H1 (cell line): ENCODE measurements around the gene HMCES. TPM values are rescaled to one million over a fixed set of nuclear protein-coding genes. Genes with fewer than 3 reads are reported as not detected.

Experiments used
- CTCF ChIA-PET: fragments of 300-600 bp; sonication (Branson Sonifier 250); formaldehyde crosslinking; loops from one replicate; lab custom pipeline; 2021; ENCODE audit not compliant: partially characterized antibody; lab: Charles Lee
- POLR2A ChIA-PET: fragments of 300-600 bp; sonication (Branson Sonifier 250); formaldehyde crosslinking; loops from one replicate; lab custom pipeline; 2021; ENCODE audit warnings: inconsistent platforms; ENCODE audit not compliant: partially characterized antibody; lab: Charles Lee
- DNase-seq, 2 experiments: peaks; one replicate each; pipeline versions ENCODE4 v3.0.0 to v3.0.0-alpha.2; 2010 to 2022; ENCODE audit warnings: low spot score in 2 of 2, low read depth in 1 of 2, mixed read lengths in 1 of 2
- FAIRE-seq: peaks from 2 replicates; lab custom pipeline; 2011; peaks lifted over from hg19 to GRCh38; lab: Jason Lieb, UNC
- H2AFZ ChIP-seq: 2 replicates; pipeline ENCODE4 v1.8.1; 2012; ENCODE audit warnings: low read length, inconsistent platforms
- H2AK5ac ChIP-seq: 2 replicates; pipeline ENCODE4 v1.6.1; 2013; ENCODE audit warnings: low read depth, low read length
- H2BK120ac ChIP-seq: replicated peaks from 2 replicates; pipeline ENCODE3; 2013; ENCODE audit warnings: low read depth, low read length, inconsistent platforms
- H2BK12ac ChIP-seq: 2 replicates; pipeline ENCODE4 v1.6.1; 2013; ENCODE audit warnings: low read depth, low read length
- H2BK15ac ChIP-seq: 2 replicates; pipeline ENCODE4 v1.6.1; 2013; ENCODE audit warnings: low read length
- H2BK20ac ChIP-seq: 2 replicates; pipeline ENCODE4 v1.6.1; 2013; ENCODE audit warnings: low read length
- H2BK5ac ChIP-seq: 2 replicates; pipeline ENCODE4 v1.6.1; 2013; ENCODE audit warnings: low read depth, low read length
- H3K14ac ChIP-seq: 2 replicates; pipeline ENCODE4 v1.6.1; 2013; ENCODE audit warnings: inconsistent platforms; ENCODE audit not compliant: insufficient read length
- H3K18ac ChIP-seq: 2 replicates; pipeline ENCODE4 v1.6.1; 2013; ENCODE audit warnings: low read length; ENCODE audit errors: extremely low read depth
- H3K23ac ChIP-seq: 2 replicates; pipeline ENCODE4 v1.6.1; 2013; ENCODE audit warnings: inconsistent platforms; ENCODE audit not compliant: insufficient read length
- H3K23me2 ChIP-seq: 2 replicates; pipeline ENCODE4 v1.6.1; 2013; ENCODE audit warnings: low read depth, low read length
- H3K27ac ChIP-seq: 2 replicates; pipeline ENCODE4 v1.6.1; 2011; ENCODE audit warnings: low read depth, low read length, inconsistent platforms
- H3K27me3 ChIP-seq, 4 experiments: replicated peaks in 1 of 4; 1 replicate in 1 of 4; 2 replicates in 3 of 4; pipeline versions ENCODE4 v1.6.1 to v1.8.1; 2011 to 2013; ENCODE audit warnings: low read length in 3 of 4, mild to moderate bottlenecking in 3 of 4, inconsistent platforms in 2 of 4, mixed read lengths in 2 of 4, moderate library complexity in 1 of 4; ENCODE audit not compliant: control insufficient read depth in 3 of 4, insufficient read depth in 3 of 4; ENCODE audit errors: extremely low read depth in 1 of 4
- H3K36me3 ChIP-seq, 4 experiments: 2 replicates each; pipeline versions ENCODE4 v1.6.1 to v1.8.1; 2011 to 2013; ENCODE audit warnings: mild to moderate bottlenecking in 4 of 4, low read length in 3 of 4, moderate library complexity in 2 of 4, control low read depth in 1 of 4, inconsistent platforms in 1 of 4; ENCODE audit not compliant: insufficient read depth in 4 of 4, control insufficient read depth in 2 of 4
- H3K4ac ChIP-seq: replicated peaks from 2 replicates; pipeline ENCODE3; 2013; ENCODE audit warnings: low read length, low read depth, mixed read lengths, inconsistent platforms; ENCODE audit not compliant: insufficient read length
- H3K4me1 ChIP-seq, 4 experiments: replicated peaks in 1 of 4; 1 replicate in 1 of 4; 2 replicates in 3 of 4; pipeline versions ENCODE4 v1.6.1 to v1.8.1; 2011 to 2013; ENCODE audit warnings: low read length in 3 of 4, inconsistent platforms in 2 of 4, mixed read lengths in 1 of 4; ENCODE audit not compliant: insufficient read depth in 4 of 4, control insufficient read depth in 3 of 4
- H3K4me2 ChIP-seq, 2 experiments: 2 replicates each; pipeline versions ENCODE4 v1.6.1 to v1.8.1; 2011 to 2013; ENCODE audit warnings: low read depth in 2 of 2, low read length in 2 of 2, control low read depth in 1 of 2, inconsistent platforms in 1 of 2, mild to moderate bottlenecking in 1 of 2; ENCODE audit not compliant: insufficient read depth in 1 of 2
- H3K4me3 ChIP-seq, 4 experiments: fragments of 200-600, 300-600 bp in 1 of 4; sonication (generic), shearing (Covaris generic), sonication (Bioruptor Twin) in 1 of 4; 2 replicates each; pipeline versions ENCODE4 v1.5.1 to v1.8.1; 2011 to 2016; ENCODE audit warnings: low read length in 4 of 4, low read depth in 3 of 4, control low read depth in 2 of 4, inconsistent platforms in 2 of 4, mild to moderate bottlenecking in 2 of 4, mixed read lengths in 1 of 4, moderate library complexity in 1 of 4; ENCODE audit not compliant: insufficient read depth in 2 of 4; ENCODE audit errors: extremely low read depth in 1 of 4
- H3K56ac ChIP-seq: replicated peaks from 2 replicates; pipeline ENCODE3; 2013; ENCODE audit warnings: low read depth, mild to moderate bottlenecking, mixed read lengths, low read length, inconsistent platforms; ENCODE audit not compliant: insufficient read length
- H3K79me1 ChIP-seq: 2 replicates; pipeline ENCODE4 v1.6.1; 2013; ENCODE audit warnings: low read depth, low read length, control low read depth
- H3K79me2 ChIP-seq, 2 experiments: 2 replicates each; pipeline versions ENCODE4 v1.6.1 to v1.8.1; 2012 to 2013; ENCODE audit warnings: low read length in 2 of 2, mild to moderate bottlenecking in 2 of 2, inconsistent platforms in 1 of 2; ENCODE audit not compliant: insufficient read depth in 2 of 2, control insufficient read depth in 1 of 2
- H3K9ac ChIP-seq, 4 experiments: replicated peaks in 1 of 4; 1 replicate in 1 of 4; 2 replicates in 3 of 4; pipeline versions ENCODE4 v1.6.1 to v1.8.1; 2011 to 2013; ENCODE audit warnings: low read depth in 3 of 4, low read length in 3 of 4, control low read depth in 2 of 4, mild to moderate bottlenecking in 2 of 4, moderate library complexity in 2 of 4, inconsistent platforms in 1 of 4; ENCODE audit errors: extremely low read depth in 1 of 4
- H3K9me3 ChIP-seq, 2 experiments: 2 replicates each; pipeline versions ENCODE4 v1.6.1 to v1.8.1; 2012 to 2013; ENCODE audit warnings: mild to moderate bottlenecking in 2 of 2, moderate library complexity in 2 of 2, control low read depth in 1 of 2, inconsistent platforms in 1 of 2, low read depth in 1 of 2, low read length in 1 of 2, mixed read lengths in 1 of 2; ENCODE audit not compliant: insufficient read depth in 2 of 2
- H4K20me1 ChIP-seq, 2 experiments: replicated peaks in 1 of 2; 2 replicates each; pipeline versions ENCODE3 to v1.8.1; 2011 to 2013; ENCODE audit warnings: inconsistent platforms in 2 of 2, low read length in 2 of 2, mild to moderate bottlenecking in 1 of 2; ENCODE audit not compliant: insufficient read depth in 2 of 2, control insufficient read depth in 1 of 2
- H4K5ac ChIP-seq: 2 replicates; pipeline ENCODE4 v1.6.1; 2013; ENCODE audit warnings: low read length, low read depth, mixed read lengths, inconsistent platforms; ENCODE audit not compliant: insufficient read length
- H4K8ac ChIP-seq: 2 replicates; pipeline ENCODE4 v1.8.0; 2013; ENCODE audit warnings: mild to moderate bottlenecking, moderate library complexity, low read length, inconsistent platforms; ENCODE audit not compliant: insufficient read depth; ENCODE audit errors: extremely low read depth
- H4K91ac ChIP-seq: replicated peaks from 2 replicates; pipeline ENCODE3; 2013; ENCODE audit warnings: low read length, mixed read lengths, inconsistent platforms; ENCODE audit not compliant: insufficient read length
- CBX5 ChIP-seq: fragments of 300-800, 300-1000 bp; sonication (generic); IDR thresholded peaks from 2 replicates; pipeline ENCODE4 v1.7.1; 2016; ENCODE audit warnings: antibody characterized with exemption, low read length, low read depth
- CREB1 ChIP-seq: IDR thresholded peaks from 2 replicates; pipeline ENCODE4 v1.6.1; 2012; ENCODE audit warnings: inconsistent platforms
- HDAC6 ChIP-seq: IDR thresholded peaks from one replicate; pipeline ENCODE4 v1.7.1; 2012; ENCODE audit warnings: low read depth, mild to moderate bottlenecking, inconsistent platforms, low read length, moderate library complexity
- KDM5A ChIP-seq: fragments of 200-600 bp; IDR thresholded peaks from 2 replicates; pipeline ENCODE4 v1.7.1; 2012; ENCODE audit warnings: mild to moderate bottlenecking, low read length, inconsistent platforms, mixed read lengths
- POLR2AphosphoS5 ChIP-seq: IDR thresholded peaks from 2 replicates; pipeline ENCODE4 v1.6.1; 2011; ENCODE audit warnings: low read depth, low read length
- SIRT6 ChIP-seq: IDR thresholded peaks from one replicate; pipeline ENCODE4 v1.7.1; 2012; ENCODE audit warnings: low read length, inconsistent platforms
- YY1 ChIP-seq: IDR thresholded peaks from 2 replicates; pipeline ENCODE4 v1.6.1; 2011; ENCODE audit warnings: low read depth, mild to moderate bottlenecking, low read length
- WGBS, 2 experiments: shearing (Covaris generic) in 1 of 2; methylation state at CpG; one replicate each; pipeline versions ENCODE4 v1.1.6 to v1.1.7; 2013 to 2015; ENCODE audit warnings: low lambda C conversion rate in 2 of 2, mixed read lengths in 2 of 2, inconsistent platforms in 1 of 2, low coverage in 1 of 2, missing lambda C conversion rate in 1 of 2; ENCODE audit not compliant: insufficient replicate concordance in 2 of 2, insufficient coverage in 1 of 2, insufficient read length in 1 of 2; ENCODE audit errors: extremely low coverage in 1 of 2, missing lambda C conversion rate in 1 of 2; 5-methylcytosine and 5-hydroxymethylcytosine counted together
- polyA plus RNA-seq, 7 experiments: library from polyadenylated mRNA; depleted of rRNA in 3 of 7; stranded (reverse) in 5 of 7; unstranded in 2 of 7; fragments of >200 nt in 5 of 7; fragments of 200-250 nt in 2 of 7; gene quantifications; 1 replicate in 5 of 7; 2 replicates in 1 of 7; 4 replicates in 1 of 7; pipeline versions ENCODE4 v1.2.1 to v1.2.3, GENCODE V29; 2011 to 2013; ENCODE audit warnings: missing spikeins in 2 of 7, mixed read lengths in 2 of 7
- total RNA-seq: library from RNA; stranded (reverse); fragmentation: NEBNext Ultra II Directional; extraction: Animal tissue kit (Norgen Biotek cat#: 25700); gene quantifications from 2 replicates; pipeline ENCODE4 v1.2.1, GENCODE V29; 2021

Gene HMCES
- total and polyA plus RNA-seq, 2 of the 8 experiments (the other 6 are each of a cell fraction or from before 2014, with no cell fraction given): 27.6 to 49.5 TPM

DNA sequence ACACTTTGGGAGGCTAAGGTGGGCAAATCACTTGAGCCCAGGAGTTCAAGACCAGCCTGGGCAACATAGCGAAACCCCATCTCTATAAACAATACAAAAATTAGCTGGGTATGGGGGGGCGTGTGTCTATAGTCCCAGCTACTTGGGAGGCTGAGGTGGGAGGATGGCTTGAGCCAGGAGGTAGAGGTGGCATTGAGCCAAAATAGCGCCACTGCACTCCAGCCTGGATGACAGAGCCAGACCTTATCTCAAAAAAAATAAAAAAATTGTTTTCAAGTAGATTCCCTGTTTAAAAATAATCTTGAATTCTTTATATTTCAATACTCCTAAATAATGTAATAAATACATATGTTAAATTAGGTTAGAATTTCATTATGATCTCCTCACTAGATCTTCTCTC is 9.8 kb downstream of the HMCES start:
- Histone ChIP-seq H3K9ac (no peak overlapping the region), H4K8ac (no peak overlapping the region), H3K23me2 (no peaks in the 10 kb centered on the region), H2BK20ac (no peak overlapping the region), H3K56ac (no peak overlapping the region), H3K4me3 (no peak overlapping the region), H3K23ac (no peak overlapping the region), H3K4me2 (no peak overlapping the region), H2BK15ac (no peak overlapping the region), H3K27ac (no peak overlapping the region), H2BK120ac (no peak overlapping the region), H2BK12ac (no peak overlapping the region), H3K36me3 (peaks cover 5 to 20% (median 15%) of the 10 kb centered on the region in 4 experiments; a peak in 7 of 8 replicates), H3K18ac (no peak overlapping the region), H3K79me1 (no peaks in the 10 kb centered on the region), H3K79me2 (no peaks in the 10 kb centered on the region), H3K4me1 (no peaks in the 10 kb centered on the region), H3K14ac (no peak overlapping the region), H3K4ac (no peak overlapping the region), H4K5ac (no peak overlapping the region), H2AFZ (no peak overlapping the region), H2BK5ac (no peak overlapping the region), H3K9me3 (no peaks in the 10 kb centered on the region), H4K20me1 (peaks cover 0 to 2% of the 10 kb centered on the region in 2 experiments), H3K27me3 (no peaks in the 10 kb centered on the region), H4K91ac (no peak overlapping the region), H2AK5ac (no peak overlapping the region)
- ChIA-PET POLR2A (interaction anchor here (0.6 to 1.7 kb wide), 3 partner anchors 9 to 187 kb away, joined by 3 to 4 read pairs (median 3); a partner anchor contains a TSS), CTCF (interaction anchor here (0.6 to 1.4 kb wide), 2 partner anchors 9 to 707 kb away, joined by 4 read pairs; no protein-coding TSS in a partner anchor)
- TF ChIP-seq SIRT6 (no peak), POLR2AphosphoS5 (no peak), YY1 (no peak), CREB1 (no peak), KDM5A (no peak), CBX5 (no peak), HDAC6 (no peak)
- WGBS, 2 experiments: 88% methylated on average over 3 of the region's 3 CpGs; no CpG with 5 or more reads in 1 of the 2 experiments
- FAIRE-seq: no peak
- DNase-seq: no peak
